GM10266 (cell line): ENCODE measurements around the gene CCT8.

ENCODE experiments used
- DNase-seq: peaks from one replicate; pipeline ENCODE4 v3.0.0; 2012; ENCODE audit errors: extremely low spot score
- CTCF ChIP-seq: IDR thresholded peaks from 2 replicates; pipeline ENCODE4 v1.5.1; 2012; ENCODE audit warnings: mild to moderate bottlenecking, low read depth; ENCODE audit not compliant: control insufficient read depth, insufficient read depth; ENCODE audit errors: missing control alignments

CCT8 gene

GRCh38 chr21:29085106-29085752, 11.8 kb upstream of the CCT8 start:
- DNase-seq, result no peak
- TF ChIP-seq CTCF, result no peak

- no peak for TF ChIP-seq CTCF
These were observed 10.9 kb upstream of the CCT8 start for GRCh38 chr21:29084372-29084771.

DNA sequence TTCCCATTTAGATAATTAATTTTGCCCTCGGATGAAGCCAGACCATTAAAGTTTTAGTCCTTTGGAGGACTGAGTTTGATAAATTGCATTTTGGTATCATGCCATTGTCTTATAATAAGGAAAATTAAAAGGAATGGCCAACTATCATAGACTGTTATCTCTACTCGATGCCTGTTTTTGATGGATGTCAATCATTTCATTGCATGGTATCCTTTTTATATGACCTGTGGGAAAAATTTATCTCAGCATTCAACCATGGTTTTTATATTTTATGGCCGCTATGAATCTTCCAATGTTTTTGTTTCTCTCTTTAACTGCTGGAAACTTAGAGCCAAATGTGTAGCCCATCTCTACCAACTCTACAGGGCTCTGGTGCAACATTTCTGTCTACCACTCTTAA, 9.9 kb upstream of the CCT8 start:
- TF ChIP-seq CTCF, result no peak
- no peak for DNase-seq

More at GRCh38 chr21:29084372-29084771, 10.9 kb upstream of the CCT8 start:
- no peak for DNase-seq

DNA sequence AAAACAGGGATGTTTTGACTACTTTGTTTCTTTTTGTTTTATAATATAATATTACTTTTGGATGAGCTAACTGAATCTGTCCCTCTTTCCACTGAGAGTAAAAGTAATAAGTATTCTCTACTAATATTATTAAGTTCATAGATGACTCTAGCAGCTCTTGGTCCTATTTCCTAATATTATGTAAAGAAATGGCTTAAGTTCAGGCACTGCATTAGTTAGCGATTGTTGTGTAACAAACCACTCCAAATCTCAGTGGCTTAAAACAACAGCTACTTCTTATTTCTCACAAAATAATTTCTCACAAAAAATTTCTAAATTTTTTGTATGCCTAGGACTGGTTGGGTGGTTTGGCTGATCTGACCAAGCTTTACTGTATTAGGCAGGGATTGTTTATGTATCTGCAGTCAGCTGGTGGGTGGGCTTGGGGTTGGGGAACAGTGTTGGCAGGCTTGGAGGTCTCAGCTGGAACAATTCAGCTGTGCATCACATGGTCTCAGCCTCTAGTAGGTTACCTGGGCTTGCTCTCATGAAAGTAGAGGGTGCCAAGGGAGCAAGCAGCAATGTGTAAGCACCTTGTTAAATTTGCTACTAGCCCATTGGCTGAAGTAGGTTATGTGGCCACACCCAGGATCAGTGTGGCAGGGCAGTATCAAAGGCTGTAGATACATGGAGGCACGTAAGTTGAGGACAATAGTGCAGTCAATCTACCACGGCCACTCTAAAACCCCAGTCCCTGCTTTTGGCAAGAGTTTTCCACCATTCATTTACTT, 8.8 kb upstream of the CCT8 start:
- no peak for DNase-seq
- no peak for TF ChIP-seq CTCF

DNA sequence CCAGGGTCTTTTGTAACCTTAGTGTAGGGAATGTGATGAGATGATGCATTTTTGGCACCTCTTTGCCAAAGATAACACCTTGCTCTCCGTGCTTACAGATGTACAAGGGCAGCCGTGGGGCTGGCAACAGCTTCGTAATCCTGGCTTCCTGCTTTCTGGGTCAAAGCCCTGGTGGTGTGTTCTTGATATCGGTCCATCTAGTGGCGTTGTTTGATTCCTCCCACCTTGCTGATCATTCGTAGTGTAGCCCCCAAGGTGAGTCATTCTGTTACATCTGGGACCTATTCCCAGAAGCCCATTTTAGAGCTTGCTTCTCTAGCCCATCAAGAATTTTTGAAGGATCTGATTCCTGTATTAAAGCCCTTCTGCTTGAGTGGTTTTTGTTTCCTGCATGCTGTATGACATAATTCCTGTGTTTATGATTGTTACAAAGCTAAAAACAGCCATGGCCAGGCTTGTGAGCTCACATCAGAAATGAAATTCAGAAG, 7.0 kb upstream of the CCT8 start:
- no peak for DNase-seq
- no peak for TF ChIP-seq CTCF

DNA sequence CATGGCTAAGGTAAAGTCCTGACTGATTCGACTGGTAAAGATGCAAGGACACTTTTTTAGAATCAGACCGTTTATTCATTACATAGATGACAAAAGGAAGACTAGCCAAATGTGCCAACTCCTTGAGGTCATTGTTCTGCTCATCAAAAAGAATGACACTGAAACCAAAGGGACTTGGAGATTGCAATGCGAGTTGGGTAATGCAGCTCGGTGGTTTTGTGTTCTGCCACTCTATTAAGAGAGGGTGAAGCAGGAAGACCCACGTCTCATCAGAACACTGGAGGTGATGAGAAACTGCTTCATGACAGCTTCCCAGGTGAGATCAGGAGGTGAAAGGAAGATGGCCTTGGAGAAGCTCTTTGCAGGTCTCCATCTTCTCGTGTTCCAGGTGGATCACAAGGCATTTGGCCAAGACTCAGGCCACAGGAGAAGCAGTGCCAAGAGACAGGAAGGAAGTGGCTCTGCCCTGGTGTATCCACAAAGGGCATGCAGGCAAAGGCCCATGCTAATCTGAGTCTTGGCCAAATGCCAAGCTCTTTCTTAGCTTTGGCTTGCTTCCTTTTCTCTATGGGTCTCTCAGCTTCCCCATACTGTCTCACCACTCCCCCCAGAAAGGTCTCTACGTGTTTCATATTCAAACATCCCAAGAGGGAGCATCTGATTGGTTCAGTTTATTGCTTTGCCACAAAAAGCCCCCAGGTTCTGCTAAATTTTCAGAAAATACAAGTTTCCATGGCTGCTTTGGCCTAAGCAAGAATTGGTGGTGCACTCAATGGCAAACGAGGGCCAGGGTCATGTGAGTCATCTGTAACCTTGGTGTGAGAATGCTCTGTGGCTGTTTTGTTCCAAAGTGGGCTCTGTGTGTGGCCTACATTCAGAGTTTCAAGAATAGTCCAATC, 5.7 kb upstream of the CCT8 start:
- no peak for TF ChIP-seq CTCF
- DNase-seq, result peak; percentile 25
